T-helper 2 cell treated with Interferon-gamma antibody and Interleukin-4, amounts not matched to agents 100 ng/mL and 5 ng/mL, for 36 hours (primary cell): ENCODE measurements around the gene ALKAL2. TPM values are rescaled to one million over a fixed set of nuclear protein-coding genes. Genes with fewer than 3 reads are reported as not detected.

Experiments
- intact Hi-C: fragments of 100-400 bp; cut with micrococcal nuclease; formaldehyde crosslinking; loops from one replicate; pipeline ENCODE4 v1.15.1; 2023
- total RNA-seq: library from RNA; stranded (reverse); gene quantifications from 2 replicates; pipeline ENCODE4 v1.2.3, GENCODE V29; 2022

Gene ALKAL2
- total RNA-seq, 1 donor from 2014 or later: 0.80 TPM

DNA sequence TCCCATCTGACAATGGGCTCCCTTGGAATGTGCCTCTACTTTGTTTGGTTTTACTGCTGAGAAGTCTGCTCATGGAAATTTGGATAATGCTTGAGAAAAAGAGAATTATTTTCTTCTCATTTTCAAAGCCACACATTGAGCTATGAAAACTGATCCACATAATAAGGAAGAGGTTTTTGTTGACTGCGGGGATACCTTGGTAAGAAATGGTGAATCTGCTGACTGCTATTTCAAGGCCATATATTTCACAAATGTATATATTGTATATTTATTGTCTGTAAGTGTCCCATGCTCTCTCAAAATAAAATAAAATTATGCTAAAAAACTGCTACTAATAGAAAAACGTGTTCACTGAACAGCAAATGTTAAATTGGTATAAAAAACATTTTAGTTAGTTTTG is 39.2 kb downstream of the ALKAL2 start:
- intact Hi-C loops: loop anchor here (10.0 kb wide), 1 partner anchor 1306 kb away; no protein-coding TSS in a partner anchor

DNA sequence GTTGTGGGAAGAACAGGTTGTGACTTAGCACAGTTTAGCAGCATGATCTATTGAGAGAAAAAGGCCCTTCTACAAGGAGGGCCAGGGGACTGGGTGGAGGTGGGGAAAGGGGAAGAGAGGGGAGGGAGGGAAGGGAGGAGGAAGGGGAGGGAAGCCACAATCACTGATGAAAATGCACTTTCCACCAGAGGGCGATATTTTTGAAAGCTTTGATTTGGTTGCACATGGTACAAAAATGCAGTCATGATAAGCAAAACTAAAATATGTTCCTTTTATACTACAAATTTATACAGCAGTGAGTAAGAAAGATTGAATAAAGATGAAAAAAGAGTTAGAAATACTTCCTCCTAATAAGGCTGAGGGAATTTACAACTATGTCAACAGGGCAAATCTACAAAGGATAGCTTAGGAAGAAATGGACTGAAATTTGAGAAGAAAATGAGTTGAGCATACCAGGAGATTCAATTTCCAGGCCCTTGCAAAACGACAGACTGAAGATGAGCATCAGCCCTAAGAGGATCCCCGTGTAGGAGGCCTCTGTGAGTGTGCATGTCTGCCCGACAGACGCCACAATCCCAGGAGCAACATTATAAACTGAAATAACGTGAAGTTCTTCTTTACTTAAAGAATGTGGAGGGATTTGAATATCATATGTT is 41.3 kb downstream of the ALKAL2 start:
- intact Hi-C loops: loop anchor here (1.0 to 10.0 kb wide), 2 partner anchors 391 to 1308 kb away; no protein-coding TSS in a partner anchor

DNA sequence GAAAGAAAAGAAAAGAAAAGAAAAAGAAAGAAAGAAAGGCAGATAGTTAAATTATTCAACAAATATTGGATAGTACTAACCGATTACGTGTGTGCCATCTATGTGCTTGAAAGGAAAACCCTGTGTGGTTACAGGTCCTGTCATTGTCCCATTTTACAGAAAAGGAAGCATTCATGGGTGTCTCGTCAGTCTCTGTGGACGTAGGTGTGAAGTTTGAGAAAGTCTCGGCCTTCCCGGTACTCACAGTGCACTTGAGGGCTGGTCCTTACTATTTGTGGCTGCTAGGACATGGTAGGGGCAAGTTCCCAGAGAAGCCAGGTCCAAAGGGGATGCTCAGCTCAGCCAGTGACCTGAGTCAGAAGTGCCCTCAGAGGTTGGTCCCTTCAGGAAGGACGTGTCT is 43.3 kb downstream of the ALKAL2 start:
- intact Hi-C loops: loop anchor here (10.0 kb wide), 1 partner anchor 1310 kb away; no protein-coding TSS in a partner anchor

DNA sequence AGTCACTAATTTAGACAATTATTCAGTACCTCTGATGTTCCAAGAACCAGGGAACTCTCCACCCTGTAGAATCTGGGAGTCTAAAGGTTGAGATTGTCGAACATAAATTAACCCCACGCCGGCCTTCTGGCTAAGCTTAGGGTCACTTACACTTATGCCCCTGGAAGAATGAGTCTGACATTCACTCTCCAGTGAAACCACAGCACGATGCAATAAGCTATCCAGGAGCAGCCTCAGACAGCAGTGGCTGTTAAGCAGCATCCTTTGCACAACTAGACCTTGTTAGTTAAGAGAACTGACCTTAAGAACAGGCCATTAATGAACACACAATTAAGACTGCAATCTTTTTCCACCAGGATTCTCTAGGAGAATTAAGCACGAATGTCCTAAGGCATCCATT is 49.0 kb downstream of the ALKAL2 start:
- intact Hi-C loops: no loop called here

DNA sequence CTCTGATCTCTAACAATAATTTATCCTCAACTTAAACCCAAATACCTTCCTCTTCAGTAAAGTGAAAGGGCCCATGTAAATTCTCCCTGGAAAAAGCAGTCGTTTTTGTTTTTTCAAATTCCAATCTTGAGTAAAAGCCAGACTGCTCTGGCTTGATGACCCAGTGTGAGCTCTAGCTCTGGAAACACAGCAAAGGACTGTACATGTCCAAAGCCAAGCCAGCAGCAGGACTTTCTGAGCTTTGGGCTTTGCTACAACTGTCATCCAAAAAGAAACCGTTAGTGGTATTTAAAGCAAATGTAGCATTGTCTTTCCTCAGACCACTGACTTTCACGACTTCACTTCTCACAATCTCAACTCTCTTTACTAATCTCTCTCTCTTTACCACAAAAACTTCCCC is 49.5 kb downstream of the ALKAL2 start:
- intact Hi-C loops: no loop called here

DNA sequence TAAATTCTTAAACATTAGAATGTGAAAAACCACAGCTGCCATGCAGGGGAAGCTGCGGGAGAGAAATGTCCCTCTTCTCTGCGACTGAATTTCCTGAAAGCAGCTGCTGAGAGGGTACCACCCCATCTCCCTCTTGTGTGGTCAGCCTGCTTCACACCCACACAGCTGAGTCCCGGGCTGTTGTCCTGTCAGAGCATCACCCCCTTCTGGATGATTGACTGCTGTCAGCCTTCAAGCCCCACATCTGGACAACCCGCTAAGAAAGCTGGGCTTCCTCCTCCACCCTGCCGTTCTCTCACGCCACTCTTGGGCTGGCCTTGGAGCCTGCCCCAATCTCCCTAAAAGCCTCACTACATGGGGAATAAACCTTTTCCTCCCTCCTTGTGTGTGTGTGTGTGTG is 50.0 kb downstream of the ALKAL2 start:
- intact Hi-C loops: no loop called here

DNA sequence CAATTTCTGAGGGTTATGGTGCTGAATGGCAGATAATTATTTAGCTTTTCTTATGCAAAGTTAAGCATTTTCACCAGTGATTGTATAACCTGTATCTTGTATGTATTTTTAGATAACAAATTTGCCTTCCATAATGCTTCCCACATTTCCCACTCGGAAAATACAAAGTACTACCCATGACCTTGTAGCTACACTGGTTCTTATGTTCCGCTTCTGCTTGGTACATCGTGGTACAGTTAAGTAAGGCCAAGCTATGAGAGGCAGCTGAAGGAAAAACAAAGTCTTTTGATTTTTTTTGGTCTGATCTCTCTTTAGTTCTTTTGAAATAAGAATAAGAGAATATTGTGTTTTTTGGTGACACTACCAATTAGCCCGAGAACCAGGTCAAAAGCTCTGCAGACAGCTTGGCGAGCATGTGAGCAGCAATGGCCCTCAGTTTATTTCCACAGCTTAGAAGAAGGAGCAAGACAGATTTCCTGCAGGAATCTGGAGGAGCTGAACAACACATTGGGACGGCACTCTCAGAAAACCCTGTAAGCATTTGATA is 50.8 kb downstream of the ALKAL2 start:
- intact Hi-C loops: no loop called here

DNA sequence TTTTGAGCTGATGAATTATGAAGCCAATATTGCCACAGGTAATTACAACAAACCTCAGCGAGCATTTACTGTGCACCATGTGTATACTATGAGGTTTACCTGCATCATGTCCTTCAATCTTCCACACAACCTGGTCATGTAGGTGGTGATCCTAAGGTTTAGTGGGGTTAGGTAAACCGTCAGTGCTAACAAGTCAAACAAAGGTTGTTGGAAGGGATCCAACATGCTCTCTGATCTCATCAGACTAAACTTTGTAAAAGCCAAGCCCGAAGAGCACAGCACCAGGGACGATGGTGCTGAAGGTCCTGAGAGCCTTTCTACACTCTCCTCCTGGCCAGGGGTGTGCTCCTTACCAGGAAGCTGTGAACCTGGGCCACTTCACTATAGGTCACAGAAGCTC is 53.5 kb downstream of the ALKAL2 start:
- intact Hi-C loops: no loop called here

DNA sequence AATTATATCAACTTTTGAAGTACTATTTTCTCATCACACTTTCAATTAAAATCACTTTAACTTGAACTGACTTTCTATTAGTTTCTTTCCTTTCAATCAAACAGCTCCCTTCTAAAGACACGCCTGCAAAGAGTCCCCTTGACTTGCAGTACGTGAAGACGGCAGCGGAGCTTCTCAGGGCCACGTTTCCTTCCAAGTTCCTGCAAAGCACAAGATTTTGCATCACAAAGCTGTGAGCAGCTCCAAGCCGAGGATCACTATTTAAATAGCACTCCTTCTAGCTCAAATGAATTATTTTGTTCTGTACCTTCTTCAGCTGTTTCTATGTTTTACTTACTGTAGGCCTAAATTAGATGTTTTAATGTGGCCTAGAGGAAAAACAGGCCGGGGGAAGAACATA is 54.9 kb downstream of the ALKAL2 start:
- intact Hi-C loops: no loop called here

DNA sequence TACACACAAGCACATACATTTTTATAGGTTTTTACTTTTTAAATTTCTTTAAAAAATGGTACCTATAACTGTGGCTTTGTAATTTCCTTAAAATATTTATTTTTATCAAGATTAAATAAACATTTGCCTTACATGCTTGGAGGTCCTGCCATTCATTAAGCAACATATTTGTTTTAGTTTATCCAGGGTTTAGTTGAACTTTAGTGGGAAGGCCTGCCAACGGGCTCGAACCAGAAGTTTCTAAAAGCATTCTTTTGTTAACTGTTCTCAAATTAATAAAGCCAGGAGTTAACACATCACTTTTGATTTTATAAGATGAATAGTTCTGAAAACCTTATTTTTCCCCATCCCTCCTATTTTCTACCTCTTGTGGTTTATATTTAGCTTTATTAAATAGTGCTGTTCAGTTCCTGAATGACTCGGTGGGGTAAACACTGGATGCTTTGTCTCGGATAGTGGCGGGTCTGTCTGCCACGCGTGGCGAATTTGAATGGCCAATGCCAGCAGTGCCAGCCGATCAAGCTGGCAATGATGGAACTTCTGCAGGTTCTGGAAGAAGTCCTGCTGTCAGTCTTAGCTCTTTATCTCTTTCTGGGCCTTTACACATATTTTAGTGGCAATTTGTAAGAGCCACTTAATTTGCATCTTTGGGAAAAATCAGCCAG is 56.2 kb downstream of the ALKAL2 start:
- intact Hi-C loops: no loop called here

Other genes starting within 250 kb of the ALKAL2 start
- gene FAM110C, start 241.6 kb downstream of the ALKAL2 start, total RNA-seq: 3.2 and 3.3 TPM in 2 replicates
- gene SH3YL1, start 24.1 kb downstream of the ALKAL2 start, total RNA-seq: 13.9 and 15.6 TPM in 2 replicates
- gene ACP1, start 23.1 kb downstream of the ALKAL2 start, total RNA-seq: 94.9 and 96.8 TPM in 2 replicates